Vagina (tissue), 2 donors: ENCODE measurements around the gene DNER.

ENCODE experiments used
- CTCF ChIP-seq, 3 experiments: fragments of 450-650 bp in 2 of 3; fragments of 200-600 bp in 1 of 3; sonication (generic) in 1 of 3; IDR thresholded peaks; one replicate each; pipeline ENCODE4 v1.5.1; 2017 to 2019; ENCODE audit warnings: antibody characterized with exemption in 3 of 3, mild to moderate bottlenecking in 2 of 3, moderate library complexity in 2 of 3
- POLR2AphosphoS5 ChIP-seq, 2 donors: sonication (generic); formaldehyde crosslinking; IDR thresholded peaks; one replicate each; pipeline ENCODE4 v1.9.0; 2017; ENCODE audit warnings: antibody characterized with exemption in 2 of 2, mild to moderate bottlenecking in 2 of 2, low read depth in 1 of 2; ENCODE audit not compliant: insufficient read depth in 1 of 2

- TF ChIP-seq CTCF (IDR thresholded peaks at IDR 0.05) (no peak), POLR2AphosphoS5 (IDR thresholded peaks at IDR 0.05; ENCODE audit: insufficient read depth in 1 of 2, low read depth in 1 of 2) (no peak)
Measured at GRCh38 chr2:229673676-229674075, 40.7 kb downstream of the DNER start.
